Glutamatergic neuron (in vitro differentiated cells): ENCODE data around the gene PLK5. TPM values are rescaled to one million over a fixed set of nuclear protein-coding genes. Genes with fewer than 3 reads are reported as not detected.
"Not testable (repeated sequence)": the region's sequence is repeated elsewhere in the genome, so short reads cannot be mapped to it uniquely, and the experiment has no call there.

Experiments
- DNase-seq: peaks from one replicate; pipeline ENCODE4 v3.0.0; 2022
- H3K27ac Mint-ChIP-seq: one replicate; pipeline ENCODE4 v1.8.0; 2020; ENCODE audit warnings: mild to moderate bottlenecking, mixed read lengths, inconsistent platforms; ENCODE audit not compliant: unreplicated experiment
- H3K27me3 Mint-ChIP-seq: one replicate; pipeline ENCODE4 v1.8.0; 2020; ENCODE audit warnings: mild to moderate bottlenecking, moderate library complexity, mixed read lengths, inconsistent platforms; ENCODE audit not compliant: unreplicated experiment
- H3K36me3 Mint-ChIP-seq: one replicate; pipeline ENCODE4 v1.8.0; 2020; ENCODE audit warnings: mild to moderate bottlenecking, mixed read lengths, inconsistent platforms; ENCODE audit not compliant: unreplicated experiment
- H3K4me1 Mint-ChIP-seq: one replicate; pipeline ENCODE4 v1.8.0; 2020; ENCODE audit warnings: mild to moderate bottlenecking, low read depth, mixed read lengths, inconsistent platforms; ENCODE audit not compliant: unreplicated experiment
- H3K4me3 Mint-ChIP-seq: one replicate; pipeline ENCODE4 v1.8.0; 2020; ENCODE audit warnings: mild to moderate bottlenecking, mixed read lengths, inconsistent platforms; ENCODE audit not compliant: unreplicated experiment
- H3K9me3 Mint-ChIP-seq: one replicate; pipeline ENCODE4 v1.8.0; 2020; ENCODE audit warnings: mild to moderate bottlenecking, moderate library complexity, mixed read lengths, inconsistent platforms; ENCODE audit not compliant: unreplicated experiment
- CTCF ChIP-seq: fragments of 200-600 bp; sonication (generic); IDR thresholded peaks from one replicate; pipeline ENCODE4 v1.5.0; 2021; ENCODE audit not compliant: partially characterized antibody, unreplicated experiment
- total RNA-seq: library from RNA; stranded (reverse); fragmentation: NEBNext Ultra II Directional; extraction: Animal tissue kit (Norgen Biotek cat#: 25700); gene quantifications from one replicate; pipeline ENCODE4 v1.2.1, GENCODE V29; 2021; ENCODE audit not compliant: unreplicated experiment

Gene PLK5
- total RNA-seq, 1 donor from 2014 or later, result 0.69 TPM

GRCh38 chr19:1516395-1516753 is 7.5 kb upstream of the PLK5 start:
- no peaks in the 10 kb centered on the region for H3K4me1 Mint-ChIP-seq
- no peak for TF ChIP-seq CTCF
- H3K9me3 Mint-ChIP-seq, result peaks cover 8% of the 10 kb centered on the region
- no peak for DNase-seq
- peaks cover 10% of the 10 kb centered on the region for H3K27me3 Mint-ChIP-seq
- H3K36me3 Mint-ChIP-seq, result no peaks in the 10 kb centered on the region
- H3K4me3 Mint-ChIP-seq, result no peak overlapping the region
- H3K27ac Mint-ChIP-seq, result no peak overlapping the region

- TF ChIP-seq CTCF, result no peak
- H3K27me3 Mint-ChIP-seq, result peaks cover 10% of the 10 kb centered on the region
- H3K36me3 Mint-ChIP-seq, result no peaks in the 10 kb centered on the region
- DNase-seq, result no peak
- peaks cover 8% of the 10 kb centered on the region for H3K9me3 Mint-ChIP-seq
- no peak overlapping the region for H3K4me3 Mint-ChIP-seq
- no peak overlapping the region for H3K27ac Mint-ChIP-seq
- no peaks in the 10 kb centered on the region for H3K4me1 Mint-ChIP-seq
Measured at GRCh38 chr19:1518471-1518870, 5.4 kb upstream of the PLK5 start.

- H3K4me3 Mint-ChIP-seq, DNase-seq, H3K4me1 Mint-ChIP-seq, H3K27ac Mint-ChIP-seq, H3K36me3 Mint-ChIP-seq: not testable (repeated sequence)
- Mint-ChIP-seq H3K27me3 (peaks cover 14% of the 10 kb centered on the region), H3K9me3 (peaks cover 10% of the 10 kb centered on the region)
Measured at GRCh38 chr19:1519802-1520201, 4.1 kb upstream of the PLK5 start.

GRCh38 chr19:1520203-1520780 is 3.6 kb upstream of the PLK5 start:
- peaks cover 18% of the 10 kb centered on the region for H3K27me3 Mint-ChIP-seq
- H3K4me1 Mint-ChIP-seq, result peaks cover 3% of the 10 kb centered on the region
- H3K9me3 Mint-ChIP-seq, result peaks cover 13% of the 10 kb centered on the region
- no peak for TF ChIP-seq CTCF
- H3K4me3 Mint-ChIP-seq, result no peak overlapping the region
- no peak for DNase-seq
- H3K27ac Mint-ChIP-seq, result no peak overlapping the region
- H3K36me3 Mint-ChIP-seq, result peaks cover 7% of the 10 kb centered on the region

- peaks cover 15% of the 10 kb centered on the region for H3K9me3 Mint-ChIP-seq
- H3K4me3 Mint-ChIP-seq, result no peak overlapping the region
- H3K27me3 Mint-ChIP-seq, result peaks cover 21% of the 10 kb centered on the region
Measured at GRCh38 chr19:1521636-1522035, 2.2 kb upstream of the PLK5 start.

More at GRCh38 chr19:1521636-1522035, 2.2 kb upstream of the PLK5 start:
- Mint-ChIP-seq H3K4me1 (peaks cover 3% of the 10 kb centered on the region), H3K27ac (no peak overlapping the region), H3K36me3 (peaks cover 7% of the 10 kb centered on the region)
- no peak for DNase-seq
- TF ChIP-seq CTCF, result no peak
